Measurements from ENCODE around the gene MRPS2.

GRCh38 chr9:135509458-135509857, 9.0 kb downstream of the MRPS2 start:
- TF ChIP-seq CTCF (IDR thresholded peaks at IDR 0.05) (no peak), ELK1 (IDR thresholded peaks at IDR 0.05; ENCODE audit: low read depth, low read length) (no peak)

All from A549 (cell line).